Effector CD8-positive, alpha-beta T cell (primary cell): ENCODE data around the gene MRPS18B.
A peak's percentile ranks its signal among the peaks of the same experiment; 100 is the strongest.

Experiments used
- DNase-seq: peaks from one replicate; lab custom pipeline; 2025; lab: John Stamatoyannopoulos, UW

MRPS18B gene

DNA sequence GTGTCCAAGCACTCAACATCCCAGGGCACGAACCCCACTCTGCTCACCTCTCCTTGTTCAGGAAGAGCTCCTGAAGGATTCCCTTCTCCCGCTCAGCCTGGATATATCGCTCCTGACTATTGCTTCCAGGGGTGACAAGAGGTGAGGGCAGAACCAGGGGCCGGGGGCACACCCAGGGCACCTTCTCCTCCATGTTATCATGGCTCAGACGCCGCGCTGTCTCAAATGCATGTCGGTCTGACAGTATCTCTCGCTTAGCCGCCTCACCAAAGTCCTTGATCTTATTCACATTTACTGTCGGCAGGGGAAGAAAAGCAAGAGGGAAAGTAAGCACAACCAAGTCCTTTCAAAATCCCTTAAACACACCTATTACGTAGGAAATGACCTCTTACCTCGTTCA lies 13.7 kb upstream of the MRPS18B start:
- no peak for DNase-seq

DNA sequence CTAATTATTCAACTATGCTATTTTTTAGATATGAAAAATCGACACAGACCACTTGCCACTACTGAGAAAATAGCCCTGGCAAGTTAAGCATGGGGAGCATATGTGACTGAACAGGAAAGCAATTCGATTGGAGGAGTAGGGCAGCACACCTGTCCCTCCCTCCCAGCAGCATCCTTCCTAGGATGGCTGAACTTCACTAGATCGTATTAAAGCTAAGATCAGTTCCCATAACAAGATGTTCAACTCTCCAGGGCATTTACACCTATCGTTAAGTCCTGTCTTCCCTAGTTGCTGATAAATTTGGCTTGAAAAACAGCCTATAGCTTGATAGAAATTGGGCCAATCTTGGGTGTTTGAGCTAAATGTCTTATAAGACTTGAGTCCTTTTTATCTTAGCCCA lies 7.6 kb upstream of the MRPS18B start:
- no peak for DNase-seq

DNA sequence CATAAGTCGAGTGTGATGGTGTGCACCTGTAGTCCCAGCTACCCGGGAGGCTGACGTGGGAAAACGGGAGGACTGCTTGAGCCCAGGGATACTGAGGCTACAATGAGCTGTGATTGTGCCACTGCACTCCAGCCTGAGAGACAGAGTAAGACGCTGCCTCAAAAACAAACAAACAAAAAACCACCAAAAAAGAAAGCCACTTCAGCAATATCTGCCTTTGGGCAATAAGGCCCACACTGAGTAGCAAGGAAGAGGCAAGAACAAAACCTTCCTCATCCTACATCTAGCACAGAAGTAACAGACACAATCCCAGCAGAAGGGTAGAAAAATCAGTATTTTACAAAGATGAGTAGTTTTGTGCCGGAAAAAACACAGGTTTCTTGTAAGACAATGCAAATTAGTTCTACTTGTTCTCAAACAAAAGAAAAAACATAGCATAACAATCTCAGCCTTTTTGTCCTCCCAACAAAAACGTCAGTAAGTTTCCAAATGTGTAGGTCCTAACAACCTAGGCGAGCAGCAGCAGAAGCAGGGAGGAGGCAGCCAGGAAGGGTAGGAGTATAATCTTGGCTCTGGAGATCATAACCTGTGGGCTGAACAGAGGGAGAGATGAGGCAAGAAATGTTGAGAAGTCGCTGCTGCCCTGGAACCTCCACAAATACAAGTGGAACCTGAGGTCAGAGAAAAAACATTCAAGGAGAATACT lies 6.3 kb upstream of the MRPS18B start:
- no peak for DNase-seq

DNA sequence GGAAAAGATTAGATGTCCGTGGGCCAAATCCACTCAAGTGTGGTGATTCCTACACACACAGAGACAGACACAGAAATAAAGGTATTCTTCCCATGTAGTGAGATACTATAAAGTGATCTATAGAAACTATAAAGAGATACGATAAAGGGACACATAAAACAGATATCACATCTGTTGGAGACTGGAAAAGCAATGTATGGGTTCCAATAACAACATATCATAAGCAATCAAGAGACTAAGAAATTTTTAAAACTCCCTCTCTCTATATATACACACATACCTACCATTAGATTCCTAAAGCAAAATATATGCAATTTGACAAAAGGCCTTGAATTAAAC lies 5.8 kb upstream of the MRPS18B start:
- DNase-seq, result no peak

DNA sequence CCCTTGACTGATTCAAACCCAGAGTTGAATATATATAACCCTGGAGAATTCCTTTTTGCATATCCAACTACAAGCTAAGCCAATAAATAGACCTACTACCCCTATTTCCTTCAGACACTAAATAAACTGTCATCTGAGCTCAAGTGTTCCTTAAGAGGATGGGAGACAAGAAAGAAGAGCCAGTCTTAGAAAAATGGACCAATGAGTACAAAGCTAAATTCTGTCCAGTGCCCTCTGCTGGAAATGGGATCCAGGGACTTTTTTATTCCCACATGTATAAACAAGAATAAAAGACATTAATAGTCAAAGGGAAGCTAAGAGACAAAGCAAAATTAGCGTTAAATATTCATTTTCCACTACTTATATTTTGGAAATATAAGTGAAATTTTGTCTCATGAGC lies 5.4 kb upstream of the MRPS18B start:
- no peak for DNase-seq

DNA sequence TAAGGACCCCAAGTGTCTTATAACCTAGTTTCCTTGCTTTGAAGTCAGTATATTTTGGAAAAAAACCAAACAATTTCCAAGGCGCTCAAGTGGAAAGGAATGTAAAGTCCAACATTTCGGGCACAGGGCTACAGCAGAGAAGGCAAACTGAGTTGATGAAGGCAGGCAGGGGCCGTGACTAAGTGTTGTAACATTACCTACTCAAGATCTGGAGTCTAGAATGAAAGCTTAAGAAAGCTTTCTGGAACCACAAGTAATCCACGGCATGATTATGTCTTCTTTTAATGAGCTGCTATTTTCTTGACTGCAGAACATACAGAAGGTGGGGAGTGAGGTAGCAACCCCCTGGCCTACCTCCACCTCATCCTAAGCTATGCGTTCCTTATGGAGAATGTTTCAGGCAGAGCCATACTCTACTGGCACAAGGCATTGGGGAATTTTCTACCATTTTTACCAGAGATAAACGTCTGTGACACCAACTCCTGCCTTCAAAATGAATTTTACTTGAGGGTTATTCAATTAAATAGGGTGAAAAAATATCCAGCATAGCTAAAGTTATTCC lies 4.9 kb upstream of the MRPS18B start:
- DNase-seq, result no peak

DNA sequence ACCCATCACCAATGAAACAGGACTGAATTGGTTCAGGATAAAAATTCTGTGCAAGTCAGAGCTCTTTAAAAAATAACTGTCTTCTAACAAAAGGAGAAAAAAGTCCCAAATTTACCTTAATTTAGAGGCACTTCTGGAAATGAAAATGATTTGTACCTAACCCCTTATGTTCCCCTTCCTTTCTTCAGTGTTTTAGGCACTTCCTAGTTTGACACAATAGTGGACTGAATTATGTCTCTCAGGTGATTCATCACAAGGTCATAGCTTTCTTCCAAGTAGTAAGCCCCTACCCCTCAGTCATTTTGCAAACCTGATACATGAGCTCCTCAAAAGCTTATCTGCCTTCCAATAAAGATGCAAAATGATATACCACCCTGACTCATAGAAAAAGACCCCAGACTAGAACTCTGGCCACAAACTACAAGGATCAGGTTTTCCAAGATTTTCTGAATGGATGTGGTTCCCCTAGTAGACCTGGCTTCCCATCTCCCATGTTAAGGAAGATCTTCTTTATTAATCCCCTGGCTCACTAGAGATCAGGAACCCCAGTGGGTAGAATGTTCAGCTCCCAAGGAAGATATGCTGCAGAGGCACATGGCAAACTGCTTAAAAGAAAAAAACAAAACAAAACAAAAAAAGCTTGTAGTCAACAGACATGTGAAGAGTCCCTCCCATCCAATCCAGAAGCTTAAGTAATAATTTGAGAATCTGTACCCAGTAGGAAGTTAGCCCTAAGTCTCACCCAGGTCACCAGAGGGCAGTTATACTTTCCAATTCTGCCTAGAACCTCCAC lies 4.2 kb upstream of the MRPS18B start:
- DNase-seq, result no peak

DNA sequence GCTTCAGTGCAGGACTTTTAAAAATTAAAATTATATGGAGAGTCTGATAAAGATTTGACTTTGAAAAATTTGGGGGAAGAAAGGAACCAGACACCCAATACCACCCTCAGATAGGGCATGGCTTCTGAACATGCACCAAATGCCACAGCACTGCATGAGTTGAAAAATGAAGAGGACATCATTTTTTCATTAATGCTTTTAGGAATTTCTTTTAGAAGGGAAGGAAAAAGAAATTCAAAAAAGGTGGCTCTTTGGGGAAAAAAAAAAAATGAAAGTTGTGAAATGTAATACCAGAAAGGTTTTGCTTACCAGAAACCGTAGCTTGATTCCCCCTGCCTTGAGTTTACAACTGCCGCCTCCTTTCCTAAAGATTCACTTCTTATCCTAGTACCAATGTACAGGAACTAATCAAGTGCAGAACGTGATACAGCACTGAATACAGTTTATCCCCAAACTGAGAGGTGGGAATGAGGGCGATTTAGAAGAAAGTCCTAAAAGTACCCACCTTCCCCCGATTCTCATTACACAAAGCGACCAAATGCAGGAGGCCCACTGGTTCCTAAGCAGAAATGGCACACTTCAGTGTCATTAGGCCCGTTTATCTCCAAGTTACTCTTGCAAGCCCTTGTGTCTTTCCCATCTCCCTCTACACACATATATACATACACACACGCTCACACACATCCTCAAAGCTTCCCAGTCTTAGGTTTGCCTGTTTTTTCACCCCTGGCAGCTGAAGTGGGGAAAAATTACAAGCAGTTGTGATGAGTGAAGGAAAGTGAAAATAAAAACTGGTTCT lies 3.4 kb upstream of the MRPS18B start:
- DNase-seq, result no peak

DNA sequence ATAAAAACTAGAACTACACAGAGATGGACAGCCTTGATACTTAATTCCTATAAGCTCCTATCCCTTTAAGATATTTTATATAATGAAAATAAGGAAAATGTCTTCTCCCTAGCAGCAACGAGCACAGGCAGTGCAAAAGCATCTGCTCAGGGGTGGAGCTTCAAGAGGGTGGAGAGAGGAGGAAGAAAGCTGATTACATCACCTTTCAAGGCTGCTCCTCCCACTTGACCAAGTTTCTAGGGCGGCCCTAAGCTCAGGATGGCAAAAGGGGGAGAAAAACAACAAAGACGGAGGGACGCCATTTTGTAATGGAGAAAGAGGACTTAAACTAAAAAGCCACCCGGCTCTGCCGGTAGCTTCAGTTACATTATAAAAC lies 2.8 kb upstream of the MRPS18B start:
- peak; percentile 74 for DNase-seq

DNA sequence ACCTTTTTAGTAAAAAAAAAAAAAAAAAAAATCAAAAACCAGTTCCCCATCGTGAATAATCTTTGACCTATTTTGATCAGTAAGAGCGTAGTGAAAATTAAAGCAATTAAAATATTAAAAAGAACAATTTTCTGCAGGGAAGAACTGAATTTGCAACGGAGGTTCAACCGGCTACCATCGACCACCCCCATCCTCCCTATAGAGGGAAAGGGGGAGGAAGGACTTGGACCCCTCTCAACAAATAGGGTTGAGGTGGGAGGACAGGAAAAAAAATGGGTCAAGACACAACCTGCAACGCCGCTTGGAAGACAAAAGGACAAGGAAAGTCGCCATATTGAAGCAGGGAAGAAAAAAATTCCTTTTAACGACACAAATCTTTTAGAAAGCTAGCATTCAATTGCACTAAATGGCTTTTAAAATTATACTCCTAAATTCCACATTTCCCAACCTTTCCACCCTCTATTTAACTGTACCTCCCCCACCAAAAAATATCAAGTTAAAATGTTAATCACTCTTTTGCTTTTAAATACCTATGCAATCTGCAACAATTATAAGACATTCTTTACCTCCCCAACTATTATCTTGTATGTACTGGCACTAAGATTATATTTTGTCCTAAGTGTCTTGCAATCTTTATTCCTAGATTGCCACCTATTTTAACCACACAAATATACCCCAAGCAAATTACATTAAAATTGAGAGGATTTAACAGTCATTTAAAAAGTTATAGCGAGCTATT lies 2.3 kb upstream of the MRPS18B start:
- DNase-seq, result peak; percentile 16

DNA sequence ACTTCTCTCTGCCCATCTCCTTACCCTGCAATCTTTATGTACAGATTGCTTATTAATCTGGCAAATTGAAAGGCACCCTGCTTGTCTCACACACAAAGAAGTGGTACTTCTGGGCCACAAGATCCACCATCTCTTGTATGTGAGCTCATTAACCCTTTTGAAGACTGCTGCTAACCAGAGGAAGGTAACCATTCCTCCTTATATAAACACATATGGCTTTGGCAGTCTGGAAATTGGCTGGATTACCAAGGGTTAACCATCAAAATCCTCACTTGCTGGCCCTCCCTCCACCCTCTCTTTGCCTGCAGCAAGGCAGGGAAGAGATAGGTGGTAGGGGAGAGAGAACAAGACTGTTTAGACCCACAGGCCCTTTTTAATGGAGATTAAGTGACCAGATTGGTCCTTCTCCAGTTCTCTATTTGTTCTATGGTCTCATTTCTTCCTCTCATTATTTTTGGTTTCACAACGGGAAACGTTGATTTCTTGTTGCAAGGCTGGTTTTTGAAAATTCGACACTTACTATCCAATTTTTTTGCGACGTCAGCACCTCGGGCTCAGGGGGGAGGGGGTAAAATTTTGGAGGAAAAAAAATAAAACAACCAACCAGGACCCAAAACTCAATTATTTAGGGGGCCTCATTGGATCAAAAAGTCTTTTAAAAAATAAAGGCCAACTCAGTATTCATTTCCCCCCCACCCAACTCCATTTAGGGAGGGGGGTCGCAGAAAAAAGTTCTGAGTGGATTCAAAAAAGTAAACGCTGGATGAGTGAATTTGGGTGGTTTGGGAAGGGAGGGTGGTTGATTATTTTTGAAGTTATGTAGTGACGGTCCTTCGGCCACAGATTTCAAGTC lies 1.5 kb upstream of the MRPS18B start:
- peak; percentile 11 for DNase-seq

DNA sequence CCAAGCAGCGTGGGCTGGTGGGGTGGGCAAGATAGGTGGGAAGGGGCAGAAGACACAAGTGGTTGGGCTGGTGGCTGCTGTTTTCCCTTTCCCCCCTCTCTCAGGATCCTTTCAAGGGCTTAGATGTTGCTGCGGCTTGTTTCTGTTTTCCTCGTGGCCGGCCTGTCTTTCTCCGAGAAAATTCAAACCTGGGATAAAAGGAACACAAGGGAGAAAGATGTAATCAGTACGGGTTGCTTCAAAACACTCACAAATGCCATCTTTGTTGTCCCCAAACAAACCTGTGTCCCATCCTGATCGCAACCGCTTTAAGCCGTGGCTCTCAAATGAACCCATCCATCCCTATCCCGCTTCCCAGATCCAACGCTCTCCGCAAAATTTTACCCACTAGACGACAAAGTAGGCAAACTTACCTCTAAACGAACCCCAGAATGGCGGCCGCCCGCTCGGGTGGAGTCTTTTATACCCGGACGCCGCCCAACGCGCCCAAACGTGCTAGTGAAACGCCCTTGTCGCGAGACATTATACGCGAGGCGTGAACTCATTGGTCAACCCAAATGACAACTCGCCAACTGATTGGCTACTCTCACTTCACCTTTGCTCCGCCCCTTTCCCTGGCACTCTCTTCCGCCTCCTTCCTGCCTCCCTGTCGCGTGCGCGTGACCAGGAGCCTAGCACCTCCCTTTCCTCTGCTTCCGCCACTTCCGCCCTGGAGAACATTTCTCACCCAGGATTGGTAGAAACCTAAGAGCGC lies 652 bp upstream of the MRPS18B start, which contains the start of gene PPP1R10:
Gene PPP1R10 (minus strand): TSS at position 433 of the 754 bp plus-strand sequence. CDS start 7,299 bp downstream, outside the sequence.
- DNase-seq, result peak; percentile 97

DNA sequence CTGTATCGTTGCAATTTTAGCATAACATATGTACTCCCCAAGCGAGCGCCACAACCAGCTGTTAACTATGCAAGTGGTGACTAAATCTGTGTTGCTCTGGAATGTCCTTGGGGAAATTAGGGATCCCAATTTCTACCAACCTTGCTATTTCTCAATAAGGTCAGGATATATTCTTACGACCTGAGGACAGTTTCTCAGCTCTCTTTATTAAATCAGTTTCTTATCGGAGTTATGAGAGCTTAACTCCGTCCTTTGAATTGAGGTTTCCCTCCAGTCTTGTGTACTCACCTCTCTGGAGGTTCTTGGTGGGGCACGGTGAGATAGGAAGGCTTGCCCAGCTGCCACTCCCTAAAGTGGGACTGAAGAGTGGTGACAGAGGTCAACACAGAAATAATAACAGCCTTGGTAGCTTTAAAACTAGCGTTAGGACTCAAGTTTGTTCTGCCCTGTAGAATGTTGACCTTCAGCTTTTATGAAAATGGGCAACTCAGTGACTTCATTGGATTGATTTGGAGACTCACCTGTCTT lies 694 bp downstream of the MRPS18B start:
- no peak for DNase-seq

DNA sequence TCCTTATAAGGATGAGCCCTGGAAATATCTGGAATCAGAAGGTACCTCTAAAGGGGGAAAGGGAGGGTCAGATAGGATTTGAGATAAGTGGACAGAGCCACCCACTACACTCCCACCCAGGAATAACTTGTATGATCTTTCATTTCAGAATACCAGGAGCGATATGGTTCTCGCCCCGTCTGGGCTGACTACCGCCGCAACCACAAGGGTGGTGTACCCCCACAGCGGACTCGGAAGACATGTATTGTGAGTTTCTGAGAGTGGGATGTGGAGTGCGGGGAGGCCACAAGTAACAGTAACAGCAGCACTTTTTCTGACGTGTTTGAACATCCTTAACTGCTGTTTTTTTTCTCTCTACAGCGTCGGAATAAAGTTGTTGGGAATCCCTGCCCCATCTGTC lies 1.9 kb downstream of the MRPS18B start:
- no peak for DNase-seq

DNA sequence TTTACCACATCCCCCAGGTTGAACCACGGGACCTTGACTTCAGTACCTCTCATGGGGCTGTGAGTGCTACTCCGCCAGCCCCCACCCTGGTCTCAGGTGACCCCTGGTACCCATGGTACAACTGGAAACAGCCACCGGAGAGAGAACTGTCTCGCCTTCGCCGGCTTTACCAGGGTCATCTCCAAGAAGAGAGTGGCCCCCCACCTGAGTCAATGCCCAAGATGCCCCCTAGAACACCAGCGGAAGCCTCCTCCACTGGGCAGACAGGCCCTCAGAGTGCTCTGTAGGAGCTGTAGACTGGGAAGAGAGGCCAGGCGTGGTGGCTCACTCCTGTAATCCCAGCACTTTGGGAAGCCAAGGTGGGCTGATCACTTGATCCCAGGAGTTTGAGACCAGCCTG lies 7.9 kb downstream of the MRPS18B start:
- DNase-seq, result no peak

DNA sequence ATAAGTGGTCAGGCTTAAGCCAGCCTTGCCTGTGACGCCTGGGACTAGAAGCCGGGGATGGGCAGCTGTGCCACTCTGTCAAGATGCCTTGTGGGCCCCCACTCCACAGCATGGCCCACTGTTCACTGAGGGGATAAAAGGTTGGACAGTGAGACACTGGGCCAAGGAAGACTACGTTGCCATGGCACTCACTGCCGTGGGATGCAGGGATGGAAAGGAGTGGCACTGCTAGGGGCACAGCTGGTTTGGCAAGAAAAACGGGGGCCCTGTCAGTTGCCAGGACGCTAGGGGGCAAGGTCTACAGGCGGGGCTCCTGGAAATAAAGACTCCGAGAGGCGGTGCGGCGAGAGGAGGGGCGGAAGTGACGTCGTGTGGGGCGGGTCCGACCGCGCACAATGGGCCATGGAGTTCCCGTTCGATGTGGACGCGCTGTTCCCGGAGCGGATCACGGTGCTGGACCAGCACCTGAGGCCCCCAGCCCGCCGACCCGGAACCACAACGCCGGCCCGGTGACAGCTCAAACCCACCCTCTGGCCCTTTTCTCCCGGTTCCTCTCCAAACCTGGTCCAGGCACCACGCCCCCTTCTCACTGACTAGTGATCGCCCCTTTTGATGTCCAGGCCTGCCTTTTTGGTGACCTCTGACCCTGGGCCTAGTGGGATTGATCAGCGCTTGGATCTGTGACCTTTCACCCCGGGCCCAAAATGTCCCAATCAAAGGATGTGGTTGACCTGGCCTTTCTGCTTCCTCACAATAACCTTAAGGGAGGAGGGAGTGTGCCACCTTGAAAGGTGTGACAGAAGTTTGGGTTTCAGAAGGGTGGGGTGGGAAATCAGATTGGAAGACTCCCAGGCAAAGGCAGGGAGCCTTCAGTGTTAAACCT lies 9.1 kb downstream of the MRPS18B start, which contains the start of gene ATAT1:
Gene ATAT1 (plus strand): TSS at position 391 of the 883 bp plus-strand sequence.
- DNase-seq, result peak; percentile 83

DNA sequence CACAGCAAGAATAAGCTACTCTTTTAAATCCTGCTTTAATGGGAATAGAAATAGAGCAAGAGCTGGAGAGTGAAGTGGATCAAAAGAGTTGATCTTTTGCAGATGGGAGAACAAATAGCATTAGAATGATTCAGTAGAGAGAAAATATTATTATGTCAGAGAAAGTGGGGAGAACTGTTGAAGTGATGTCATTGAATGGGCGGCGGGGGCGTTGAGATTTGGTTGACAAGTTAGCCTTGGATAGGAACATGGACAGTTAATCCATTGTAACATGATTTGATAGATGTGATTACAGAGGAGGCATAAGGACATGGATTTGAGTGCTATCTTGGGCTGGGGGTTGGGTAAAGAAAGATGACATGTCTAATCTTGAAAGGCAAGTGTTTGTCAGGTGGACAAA lies 18.2 kb downstream of the MRPS18B start:
- DNase-seq, result no peak

DNA sequence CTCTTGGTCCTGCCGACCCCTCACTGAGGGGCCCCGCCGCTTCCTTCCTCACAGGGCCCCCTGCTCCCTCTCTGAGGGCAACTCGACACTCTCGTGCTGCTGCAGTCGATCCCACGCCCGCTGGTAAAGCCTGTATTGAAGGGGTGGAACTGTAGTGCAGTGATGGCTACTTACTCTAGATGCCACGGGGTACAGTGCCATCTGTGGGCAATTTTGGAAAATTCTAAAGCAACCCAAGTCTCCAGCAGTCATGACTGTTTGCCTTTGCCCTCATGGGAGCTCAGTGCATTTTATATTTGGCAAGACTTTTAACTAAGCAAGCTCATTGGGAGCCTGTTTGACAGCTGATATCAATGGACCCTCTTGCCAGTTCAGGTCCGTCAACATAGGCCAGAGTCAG lies 22.8 kb downstream of the MRPS18B start:
- no peak for DNase-seq

DNA sequence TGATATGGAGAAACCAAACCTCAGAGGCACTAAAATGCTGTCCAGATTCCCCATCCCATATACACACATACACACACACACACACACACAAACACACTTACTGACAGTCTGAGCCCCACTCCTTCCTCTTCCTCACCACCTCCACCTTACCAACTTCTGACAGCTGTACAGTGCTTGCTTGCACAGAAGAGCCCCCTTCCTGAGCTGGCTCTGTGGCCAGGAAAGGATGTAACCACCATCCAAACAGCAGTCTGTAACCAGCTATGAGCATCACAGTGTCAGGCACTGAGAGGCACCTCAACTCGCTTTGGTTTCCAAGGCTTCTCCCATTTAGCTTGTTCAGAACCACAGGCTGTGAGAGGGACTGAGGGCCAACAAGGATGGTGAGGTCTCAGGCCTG lies 23.4 kb downstream of the MRPS18B start:
- no peak for DNase-seq
